ENCODE results near the gene NSD1. TPM values are rescaled to one million over a fixed set of nuclear protein-coding genes. Genes with fewer than 3 reads are reported as not detected.

The NSD1 gene
- total RNA-seq, 2 donors from 2014 or later = 150 to 190 TPM

- Histone ChIP-seq H3K4me3 (ENCODE audit: low read length) (no peak overlapping the region), H3K27ac (ENCODE audit: low read depth, low read length) (no peak overlapping the region), H3K9ac (ENCODE audit: extremely low read depth, low read length, poor library complexity, severe bottlenecking) (no peak overlapping the region), H3K9me3 (ENCODE audit: control insufficient read depth, low read length) (no peaks in the 10 kb centered on the region), H3K27me3 (ENCODE audit: control insufficient read depth, insufficient read depth, low read length, poor library complexity, severe bottlenecking) (no peaks in the 10 kb centered on the region), H3K36me3 (ENCODE audit: control insufficient read depth, insufficient read depth, low read length) (peaks cover 83% of the 10 kb centered on the region), H3K4me1 (ENCODE audit: control insufficient read depth, insufficient read depth, low read length) (no peaks in the 10 kb centered on the region)
- H3K4me3 Mint-ChIP-seq = no peak overlapping the region
- H3K27ac Mint-ChIP-seq = no peak overlapping the region
- WGBS, 2 experiments (ENCODE audit: insufficient coverage in 1 of 2, insufficient read length in 1 of 2) = 92 to 96% methylated on average over 9 of the region's 9 CpGs
- TF ChIP-seq CTCF (conservative IDR thresholded peaks at IDR 0.05) = no peak
- peaks cover 67% of the 10 kb centered on the region for H3K36me3 Mint-ChIP-seq (ENCODE audit: low read depth)
- DNase-seq = no peak
- H3K9me3 Mint-ChIP-seq = no peaks in the 10 kb centered on the region
- H3K27me3 Mint-ChIP-seq (ENCODE audit: insufficient read depth) = no peaks in the 10 kb centered on the region
- no peaks in the 10 kb centered on the region for H3K4me1 Mint-ChIP-seq
Observed at GRCh38 chr5:177204281-177204680, 70.7 kb downstream of the NSD1 start.

- Mint-ChIP-seq H3K36me3 (ENCODE audit: low read depth) (peaks cover 78% of the 10 kb centered on the region), H3K27ac (no peak overlapping the region), H3K4me1 (no peaks in the 10 kb centered on the region), H3K4me3 (no peak overlapping the region), H3K9me3 (no peaks in the 10 kb centered on the region), H3K27me3 (ENCODE audit: insufficient read depth) (no peaks in the 10 kb centered on the region)
- Histone ChIP-seq H3K27ac (ENCODE audit: low read depth, low read length) (no peak overlapping the region), H3K4me1 (ENCODE audit: control insufficient read depth, insufficient read depth, low read length) (no peaks in the 10 kb centered on the region), H3K9me3 (ENCODE audit: control insufficient read depth, low read length) (no peaks in the 10 kb centered on the region), H3K4me3 (ENCODE audit: low read length) (no peak overlapping the region), H3K36me3 (ENCODE audit: control insufficient read depth, insufficient read depth, low read length) (peaks cover 87% of the 10 kb centered on the region), H3K27me3 (ENCODE audit: control insufficient read depth, insufficient read depth, low read length, poor library complexity, severe bottlenecking) (no peaks in the 10 kb centered on the region), H3K9ac (ENCODE audit: extremely low read depth, low read length, poor library complexity, severe bottlenecking) (no peak overlapping the region)
- WGBS, 2 experiments (ENCODE audit: insufficient coverage in 1 of 2, insufficient read length in 1 of 2) = 93 to 98% methylated on average over 4 of the region's 4 CpGs
- no peak for TF ChIP-seq CTCF (conservative IDR thresholded peaks at IDR 0.05)
- DNase-seq = no peak
Observed at GRCh38 chr5:177209610-177210009, 76.0 kb downstream of the NSD1 start.

GRCh38 chr5:177212242-177212641 lies 78.7 kb downstream of the NSD1 start:
- Mint-ChIP-seq H3K9me3 (no peaks in the 10 kb centered on the region), H3K36me3 (ENCODE audit: low read depth) (peaks cover 77% of the 10 kb centered on the region), H3K27ac (peak overlapping the region; percentile 20), H3K4me3 (no peak overlapping the region), H3K27me3 (ENCODE audit: insufficient read depth) (no peaks in the 10 kb centered on the region), H3K4me1 (no peaks in the 10 kb centered on the region)
- DNase-seq = no peak
- Histone ChIP-seq H3K4me1 (ENCODE audit: control insufficient read depth, insufficient read depth, low read length) (no peaks in the 10 kb centered on the region), H3K27ac (ENCODE audit: low read depth, low read length) (no peak overlapping the region), H3K36me3 (ENCODE audit: control insufficient read depth, insufficient read depth, low read length) (peaks cover 92% of the 10 kb centered on the region), H3K27me3 (ENCODE audit: control insufficient read depth, insufficient read depth, low read length, poor library complexity, severe bottlenecking) (no peaks in the 10 kb centered on the region), H3K9ac (ENCODE audit: extremely low read depth, low read length, poor library complexity, severe bottlenecking) (no peak overlapping the region), H3K4me3 (ENCODE audit: low read length) (no peak overlapping the region), H3K9me3 (ENCODE audit: control insufficient read depth, low read length) (no peaks in the 10 kb centered on the region)
- TF ChIP-seq CTCF (conservative IDR thresholded peaks at IDR 0.05) = no peak
- 99 to 100% methylated on average over 2 of the region's 3 CpGs for WGBS, 2 experiments (ENCODE audit: insufficient coverage in 1 of 2, insufficient read length in 1 of 2)
